Mesothelial cell of epicardium (in vitro differentiated cells): ENCODE data around the gene MPDU1. TPM values are rescaled to one million over a fixed set of nuclear protein-coding genes. Genes with fewer than 3 reads are reported as not detected.

Experiments used
- DNase-seq, 2 experiments: peaks; one replicate each; pipeline ENCODE4 v3.0.0; 2021; ENCODE audit warnings: low spot score in 2 of 2; ENCODE audit not compliant: unreplicated experiment in 2 of 2
- H3K27ac Mint-ChIP-seq: 2 replicates; pipeline ENCODE4 v1.8.0; 2021; ENCODE audit warnings: mixed read lengths
- H3K27me3 Mint-ChIP-seq: 2 replicates; pipeline ENCODE4 v1.8.0; 2021; ENCODE audit warnings: low read depth, mixed read lengths
- H3K36me3 Mint-ChIP-seq: 2 replicates; pipeline ENCODE4 v1.8.0; 2021; ENCODE audit warnings: mixed read lengths
- H3K4me1 Mint-ChIP-seq: 2 replicates; pipeline ENCODE4 v1.8.0; 2021; ENCODE audit warnings: mixed read lengths
- H3K4me3 Mint-ChIP-seq: 2 replicates; pipeline ENCODE4 v1.8.0; 2021; ENCODE audit warnings: mild to moderate bottlenecking, moderate library complexity, mixed read lengths
- H3K9me3 Mint-ChIP-seq: 2 replicates; pipeline ENCODE4 v1.8.0; 2021; ENCODE audit warnings: mixed read lengths
- CTCF ChIP-seq: fragments of 200-600 bp; sonication (generic); IDR thresholded peaks from one replicate; pipeline ENCODE4 v1.5.0; 2021; ENCODE audit warnings: antibody characterized with exemption; ENCODE audit not compliant: unreplicated experiment
- total RNA-seq: library from RNA; stranded (reverse); gene quantifications from 3 replicates; pipeline ENCODE4 v1.2.1, GENCODE V29; 2021

Gene MPDU1
- total RNA-seq, 1 donor from 2014 or later: 44.8 TPM

GRCh38 chr17:7572338-7572587, 11.4 kb upstream of the MPDU1 start:
- DNase-seq: peak in 1 of 2 experiments; percentile 98
- Mint-ChIP-seq H3K4me3 (peak overlapping the region; percentile 98), H3K27ac (peak overlapping the region; percentile 97), H3K36me3 (peaks cover 45% of the 10 kb centered on the region), H3K9me3 (no peaks in the 10 kb centered on the region), H3K27me3 (no peaks in the 10 kb centered on the region), H3K4me1 (peaks cover 24% of the 10 kb centered on the region)
- no peak for TF ChIP-seq CTCF

GRCh38 chr17:7572588-7573323, 10.9 kb upstream of the MPDU1 start:
- H3K4me1 Mint-ChIP-seq: peaks cover 24% of the 10 kb centered on the region
- peak overlapping the region; percentile 97 for H3K27ac Mint-ChIP-seq
- no peaks in the 10 kb centered on the region for H3K27me3 Mint-ChIP-seq
- peak overlapping the region; percentile 98 for H3K4me3 Mint-ChIP-seq
- peaks cover 46% of the 10 kb centered on the region for H3K36me3 Mint-ChIP-seq
- no peaks in the 10 kb centered on the region for H3K9me3 Mint-ChIP-seq
- TF ChIP-seq CTCF: no peak
- DNase-seq: peak in 1 of 2 experiments; percentile 100

DNA sequence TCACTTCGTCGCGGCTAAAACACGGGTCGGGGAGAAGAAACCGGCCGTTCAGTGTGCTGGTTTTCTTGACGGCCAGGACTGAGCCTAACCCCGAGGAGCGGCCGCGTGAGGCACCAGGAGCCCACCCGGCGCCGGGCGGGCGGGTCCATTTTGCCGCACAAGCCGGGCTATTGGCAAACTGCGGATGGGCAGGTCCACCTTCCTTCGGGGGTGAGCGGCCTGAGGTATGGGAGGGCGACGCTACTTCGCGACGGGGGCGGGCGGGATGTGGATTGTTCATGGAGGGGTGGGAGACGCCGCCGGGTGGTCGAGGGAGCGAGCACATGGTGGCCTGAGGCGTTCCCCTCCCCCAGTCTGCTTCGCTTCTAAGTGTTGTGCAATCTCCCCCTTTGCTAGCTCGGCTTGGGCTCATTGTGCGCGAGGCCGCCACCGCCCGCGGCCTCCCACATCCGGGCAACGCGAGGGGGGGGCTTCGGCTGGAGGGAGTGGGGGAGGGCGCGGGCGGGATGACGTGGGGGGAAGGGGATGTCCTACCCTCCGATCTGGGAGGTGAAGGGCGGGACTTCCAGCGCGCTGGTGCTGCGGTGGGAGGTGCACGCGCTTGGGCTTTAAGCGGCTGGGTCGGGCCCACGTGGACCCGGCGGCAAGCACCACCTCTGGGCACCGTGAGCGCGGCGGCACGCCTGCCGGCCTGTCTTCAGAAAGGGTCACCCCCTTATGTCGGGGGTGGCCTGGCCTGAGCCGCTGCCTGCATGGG, 10.2 kb upstream of the MPDU1 start:
- H3K4me1 Mint-ChIP-seq: peaks cover 24% of the 10 kb centered on the region
- H3K4me3 Mint-ChIP-seq: peak overlapping the region; percentile 98
- H3K36me3 Mint-ChIP-seq: peaks cover 51% of the 10 kb centered on the region
- no peaks in the 10 kb centered on the region for H3K27me3 Mint-ChIP-seq
- peak overlapping the region; percentile 97 for H3K27ac Mint-ChIP-seq
- DNase-seq: peak; percentile 79 to 81
- no peaks in the 10 kb centered on the region for H3K9me3 Mint-ChIP-seq
- TF ChIP-seq CTCF: no peak

- H3K4me3 Mint-ChIP-seq: peak overlapping the region; percentile 98
- H3K36me3 Mint-ChIP-seq: peaks cover 47% of the 10 kb centered on the region
- no peak for DNase-seq
- peaks cover 29% of the 10 kb centered on the region for H3K4me1 Mint-ChIP-seq
- no peaks in the 10 kb centered on the region for H3K27me3 Mint-ChIP-seq
- peak overlapping the region; percentile 82 for H3K27ac Mint-ChIP-seq
- no peaks in the 10 kb centered on the region for H3K9me3 Mint-ChIP-seq
- TF ChIP-seq CTCF: no peak
Observed at GRCh38 chr17:7574176-7574953, 9.3 kb upstream of the MPDU1 start.

- TF ChIP-seq CTCF: no peak
- H3K4me3 Mint-ChIP-seq: peak overlapping the region; percentile 98
- H3K27ac Mint-ChIP-seq: no peak overlapping the region
- H3K27me3 Mint-ChIP-seq: no peaks in the 10 kb centered on the region
- H3K36me3 Mint-ChIP-seq: peaks cover 40% of the 10 kb centered on the region
- H3K9me3 Mint-ChIP-seq: no peaks in the 10 kb centered on the region
- DNase-seq: no peak
- H3K4me1 Mint-ChIP-seq: peaks cover 37% of the 10 kb centered on the region
Observed at GRCh38 chr17:7575481-7575883, 8.2 kb upstream of the MPDU1 start.
